Kidney epithelial cell (primary cell): ENCODE results near the gene STAP1. TPM values are rescaled to one million over a fixed set of nuclear protein-coding genes. Genes with fewer than 3 reads are reported as not detected.

Experiments used
- DNase-seq: peaks from one replicate; pipeline ENCODE4 v3.0.0-alpha.2; 2010; ENCODE audit warnings: low read depth
- H3K27me3 ChIP-seq: 2 replicates; pipeline ENCODE4 v1.6.0; 2011; ENCODE audit warnings: low read length; ENCODE audit not compliant: control insufficient read depth, insufficient read depth
- H3K36me3 ChIP-seq: 2 replicates; pipeline ENCODE4 v1.5.1; 2011; ENCODE audit warnings: low read length; ENCODE audit not compliant: control insufficient read depth, insufficient read depth
- H3K4me3 ChIP-seq: 2 replicates; pipeline ENCODE4 v1.5.1; 2011; ENCODE audit warnings: low read depth, mild to moderate bottlenecking, control low read depth, low read length
- CTCF ChIP-seq: IDR thresholded peaks from 2 replicates; pipeline ENCODE4 v1.5.1; 2011; ENCODE audit warnings: mild to moderate bottlenecking, moderate library complexity, low read length, control low read depth, inconsistent platforms; ENCODE audit not compliant: insufficient read depth, poor library complexity, severe bottlenecking
- total RNA-seq: library from RNA; depleted of rRNA; stranded (reverse); fragments of >200 nt; gene quantifications from 2 replicates; pipeline ENCODE4 v1.2.3, GENCODE V29; 2015

STAP1 gene
- total RNA-seq, 1 donor from 2014 or later = not detected

- H3K36me3 ChIP-seq = no peaks in the 10 kb centered on the region
- H3K27me3 ChIP-seq = no peaks in the 10 kb centered on the region
- DNase-seq = no peak
- H3K4me3 ChIP-seq = no peak overlapping the region
- TF ChIP-seq CTCF = no peak
Measured at GRCh38 chr4:67570537-67570936, 12.0 kb downstream of the STAP1 start.

- no peaks in the 10 kb centered on the region for H3K27me3 ChIP-seq
- H3K36me3 ChIP-seq = no peaks in the 10 kb centered on the region
- TF ChIP-seq CTCF = no peak
- H3K4me3 ChIP-seq = no peak overlapping the region
- DNase-seq = no peak
Measured at GRCh38 chr4:67571975-67572374, 13.4 kb downstream of the STAP1 start.

- TF ChIP-seq CTCF = no peak
- Histone ChIP-seq H3K4me3 (no peak overlapping the region), H3K36me3 (no peaks in the 10 kb centered on the region), H3K27me3 (no peaks in the 10 kb centered on the region)
- no peak for DNase-seq
Measured at GRCh38 chr4:67573193-67573592, 14.7 kb downstream of the STAP1 start.

GRCh38 chr4:67575232-67576058, 16.9 kb downstream of the STAP1 start:
- Histone ChIP-seq H3K4me3 (peak overlapping the region; percentile 1), H3K27me3 (no peaks in the 10 kb centered on the region), H3K36me3 (no peaks in the 10 kb centered on the region)
- TF ChIP-seq CTCF = no peak
- DNase-seq = no peak

GRCh38 chr4:67576059-67576466, 17.5 kb downstream of the STAP1 start:
- TF ChIP-seq CTCF = no peak
- Histone ChIP-seq H3K27me3 (no peaks in the 10 kb centered on the region), H3K4me3 (no peak overlapping the region), H3K36me3 (no peaks in the 10 kb centered on the region)
- no peak for DNase-seq

- Histone ChIP-seq H3K27me3 (no peaks in the 10 kb centered on the region), H3K36me3 (no peaks in the 10 kb centered on the region), H3K4me3 (no peak overlapping the region)
- no peak for TF ChIP-seq CTCF
- no peak for DNase-seq
Measured at GRCh38 chr4:67576538-67576937, 18.0 kb downstream of the STAP1 start.
